ENCODE results near the gene MEST.

DNA sequence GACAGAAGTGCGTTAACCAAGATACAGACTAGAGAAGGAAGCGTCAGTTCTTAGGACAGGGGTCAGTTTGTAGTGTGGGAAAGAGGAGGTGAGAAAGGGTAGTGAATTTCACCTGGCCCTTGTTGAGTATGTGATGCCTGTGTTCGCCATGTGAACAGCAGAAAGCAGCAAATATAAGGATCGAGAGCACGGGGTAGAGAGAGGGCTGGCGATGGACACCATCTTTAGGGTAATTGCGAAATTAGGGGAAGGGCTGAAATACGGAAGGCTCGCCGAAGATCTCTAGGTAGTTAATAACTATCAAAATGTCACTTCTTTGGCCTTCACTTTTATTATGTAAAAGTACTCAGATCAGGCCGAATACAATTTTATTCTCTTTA is 6.2 kb upstream of the MEST start:
- TF ChIP-seq CTCF (IDR thresholded peaks at IDR 0.05) (no peak), POLR2A (IDR thresholded peaks at IDR 0.05) (no peak)
